Right lobe of liver (tissue), 6 donors: ENCODE measurements around the gene DNAAF2. TPM values are rescaled to one million over a fixed set of nuclear protein-coding genes. Genes with fewer than 3 reads are reported as not detected.
"Not testable (repeated sequence)": the region's sequence is repeated elsewhere in the genome, so short reads cannot be mapped to it uniquely, and the experiment has no call there.

Experiments used
- ATAC-seq, 4 donors: fragments of 200-7000 bp; cut with Tn5 transposase; one replicate each; pipeline ENCODE4 v1.9.1; 2020; ENCODE audit warnings: mild to moderate bottlenecking in 4 of 4, moderate library complexity in 4 of 4
- DNase-seq, 3 donors: peaks; one replicate each; pipeline ENCODE4 v3.0.0-alpha.2; 2020
- H3K27ac ChIP-seq, 3 donors: fragments of 200-600 bp; one replicate each; pipeline ENCODE4 v1.8.0; 2022
- H3K27me3 ChIP-seq, 2 donors: fragments of 200-600 bp; one replicate each; pipeline ENCODE4 v1.8.0; 2022
- H3K36me3 ChIP-seq, 4 donors: fragments of 200-600 bp; sonication (generic) in 1 of 4; one replicate each; pipeline versions ENCODE4 v1.5.1 to v1.8.0; 2017 to 2022; ENCODE audit warnings: control low read depth in 1 of 4
- H3K4me1 ChIP-seq, 4 donors: fragments of 200-600 bp; sonication (generic) in 1 of 4; one replicate each; pipeline versions ENCODE4 v1.5.1 to v1.8.0; 2017 to 2022; ENCODE audit warnings: control low read depth in 1 of 4
- H3K4me3 ChIP-seq, 3 donors: fragments of 200-600 bp; one replicate each; pipeline ENCODE4 v1.8.0; 2022
- H3K9me3 ChIP-seq, 4 donors: fragments of 200-600 bp; sonication (generic) in 1 of 4; one replicate each; pipeline versions ENCODE4 v1.5.1 to v1.8.0; 2017 to 2022; ENCODE audit warnings: control low read depth in 1 of 4
- CTCF ChIP-seq, 4 donors: fragments of 200-600 bp in 3 of 4; fragments of 450-650 bp in 1 of 4; IDR thresholded peaks; one replicate each; pipeline versions ENCODE4 v1.5.1 to v1.8.0; 2016 to 2022; ENCODE audit warnings: antibody characterized with exemption in 4 of 4, mild to moderate bottlenecking in 2 of 4
- POLR2A ChIP-seq: fragments of 450-650 bp; IDR thresholded peaks from one replicate; pipeline ENCODE4 v1.6.1; 2017; ENCODE audit warnings: antibody characterized with exemption, mild to moderate bottlenecking
- WGBS: methylation state at CpG from one replicate; pipeline ENCODE4 v1.1.6; 2018; ENCODE audit warnings: low coverage, low lambda C conversion rate; ENCODE audit not compliant: insufficient coverage; ENCODE audit errors: missing lambda C conversion rate; 5-methylcytosine and 5-hydroxymethylcytosine counted together
- intact Hi-C, 2 donors: fragments of 100-400 bp; cut with DNase I; formaldehyde crosslinking; loops; one replicate each; pipeline versions ENCODE4 v1.11.2 to v1.14.1; 2022
- total RNA-seq, 6 experiments: library from RNA; depleted of rRNA in 2 of 6; stranded (reverse); fragments of >200 nt in 2 of 6; fragmentation: NEBNext Ultra II Directional in 3 of 6; extraction: Animal tissue kit (Norgen Biotek cat#: 25700) in 3 of 6; gene quantifications; one replicate each; pipeline versions ENCODE4 v1.1.0 to v1.2.4, GENCODE V29; 2016 to 2023
- donor health status: DM: no; HTN: yes; CAD: no.
- donor health status: DM: no; HTN: no; CAD: no.
- donor health status: DM: no; HTN: no; CAD: no.
- donor health status: DM: no; HTN: yes; CAD: no.
- donor health status: DM: no; HTN: yes; CAD: no.

DNAAF2 gene
- total RNA-seq, 6 experiments from 2014 or later = 2.6 to 9.7 (median 6.0) TPM

GRCh38 chr14:49670475-49670874 is 35.4 kb upstream of the DNAAF2 start:
- Histone ChIP-seq H3K9me3 (no peaks in the 10 kb centered on the region), H3K27me3 (no peaks in the 10 kb centered on the region), H3K4me1 (no peaks in the 10 kb centered on the region), H3K36me3 (no peaks in the 10 kb centered on the region), H3K27ac (no peak overlapping the region), H3K4me3 (no peak overlapping the region)
- DNase-seq = no peak
- ATAC-seq = no peak
- intact Hi-C loops = no loop called here
- TF ChIP-seq CTCF (IDR thresholded peaks at IDR 0.05) = no peak
- TF ChIP-seq POLR2A = no peak

- ATAC-seq (no peak), DNase-seq (no peak)
- Histone ChIP-seq H3K4me1 (no peaks in the 10 kb centered on the region), H3K4me3 (no peak overlapping the region), H3K36me3 (no peaks in the 10 kb centered on the region), H3K9me3 (no peaks in the 10 kb centered on the region), H3K27me3 (no peaks in the 10 kb centered on the region), H3K27ac (no peak overlapping the region)
- intact Hi-C loops = no loop called here
- no peak for TF ChIP-seq POLR2A
- no peak for TF ChIP-seq CTCF (IDR thresholded peaks at IDR 0.05)
- WGBS = 85% methylated on average over 2 of the region's 2 CpGs
Measured at GRCh38 chr14:49659526-49660455, 24.7 kb upstream of the DNAAF2 start.

GRCh38 chr14:49657500-49657899 is 22.5 kb upstream of the DNAAF2 start:
- H3K27ac ChIP-seq, H3K36me3 ChIP-seq, H3K9me3 ChIP-seq, H3K4me3 ChIP-seq, intact Hi-C loops, H3K27me3 ChIP-seq, ATAC-seq, DNase-seq, H3K4me1 ChIP-seq: not testable (repeated sequence)
- 95% methylated on average over 4 of the region's 6 CpGs for WGBS

GRCh38 chr14:49654511-49654910 is 19.5 kb upstream of the DNAAF2 start:
- H3K4me3 ChIP-seq = no peak overlapping the region
- no peak overlapping the region for H3K27ac ChIP-seq
- WGBS = 82% methylated on average over 3 of the region's 3 CpGs
- ATAC-seq = no peak
- H3K9me3 ChIP-seq = no peaks in the 10 kb centered on the region
- H3K4me1 ChIP-seq = no peaks in the 10 kb centered on the region
- H3K36me3 ChIP-seq = peaks cover 0 to 3% (median 0%) of the 10 kb centered on the region in 4 donors
- intact Hi-C loops = no loop called here
- H3K27me3 ChIP-seq = no peaks in the 10 kb centered on the region
- TF ChIP-seq POLR2A = no peak
- no peak for TF ChIP-seq CTCF (IDR thresholded peaks at IDR 0.05)
- no peak for DNase-seq

GRCh38 chr14:49653508-49653907 is 18.5 kb upstream of the DNAAF2 start:
- no peak overlapping the region for H3K27ac ChIP-seq
- no peak for ATAC-seq
- 96% methylated on average over 5 of the region's 6 CpGs for WGBS

More at GRCh38 chr14:49653508-49653907, 18.5 kb upstream of the DNAAF2 start:
- DNase-seq = no peak
- H3K27me3 ChIP-seq = no peaks in the 10 kb centered on the region
- peaks cover 0 to 3% (median 0%) of the 10 kb centered on the region in 4 donors for H3K36me3 ChIP-seq
- no peak overlapping the region for H3K4me3 ChIP-seq
- intact Hi-C loops = no loop called here
- H3K9me3 ChIP-seq = no peaks in the 10 kb centered on the region
- no peaks in the 10 kb centered on the region for H3K4me1 ChIP-seq
- TF ChIP-seq CTCF (IDR thresholded peaks at IDR 0.05) = no peak
- no peak for TF ChIP-seq POLR2A
